ENCODE measurements around the gene SELP.

DNA sequence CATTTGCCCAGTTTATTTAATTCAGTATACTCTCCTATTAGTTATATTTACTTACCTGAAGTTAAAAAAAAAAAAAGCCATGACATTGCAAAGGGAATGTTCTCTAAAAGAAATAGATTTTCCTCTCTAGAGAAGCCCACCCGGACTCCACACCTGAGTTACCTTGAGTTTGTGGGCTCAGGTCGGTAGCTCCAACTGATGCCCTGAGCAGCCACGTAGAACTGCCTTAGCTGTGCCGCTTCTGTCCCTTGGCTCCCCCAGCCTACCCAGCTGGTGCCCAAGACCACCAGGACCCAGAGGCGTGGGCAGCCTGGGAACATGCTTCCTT is 43.9 kb downstream of the SELP start:
- TF ChIP-seq POLR2A (IDR thresholded peaks at IDR 0.05) = no peak
- TF ChIP-seq, protein P1, sequence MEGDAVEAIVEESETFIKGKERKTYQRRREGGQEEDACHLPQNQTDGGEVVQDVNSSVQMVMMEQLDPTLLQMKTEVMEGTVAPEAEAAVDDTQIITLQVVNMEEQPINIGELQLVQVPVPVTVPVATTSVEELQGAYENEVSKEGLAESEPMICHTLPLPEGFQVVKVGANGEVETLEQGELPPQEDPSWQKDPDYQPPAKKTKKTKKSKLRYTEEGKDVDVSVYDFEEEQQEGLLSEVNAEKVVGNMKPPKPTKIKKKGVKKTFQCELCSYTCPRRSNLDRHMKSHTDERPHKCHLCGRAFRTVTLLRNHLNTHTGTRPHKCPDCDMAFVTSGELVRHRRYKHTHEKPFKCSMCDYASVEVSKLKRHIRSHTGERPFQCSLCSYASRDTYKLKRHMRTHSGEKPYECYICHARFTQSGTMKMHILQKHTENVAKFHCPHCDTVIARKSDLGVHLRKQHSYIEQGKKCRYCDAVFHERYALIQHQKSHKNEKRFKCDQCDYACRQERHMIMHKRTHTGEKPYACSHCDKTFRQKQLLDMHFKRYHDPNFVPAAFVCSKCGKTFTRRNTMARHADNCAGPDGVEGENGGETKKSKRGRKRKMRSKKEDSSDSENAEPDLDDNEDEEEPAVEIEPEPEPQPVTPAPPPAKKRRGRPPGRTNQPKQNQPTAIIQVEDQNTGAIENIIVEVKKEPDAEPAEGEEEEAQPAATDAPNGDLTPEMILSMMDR (IDR thresholded peaks at IDR 0.05) = no peak
- TF ChIP-seq POLR2AphosphoS5 (IDR thresholded peaks at IDR 0.05) = no peak
